Effector CD4-positive, alpha-beta T cell (primary cell): ENCODE data around the gene CLASP1.
"Not testable (repeated sequence)": the region's sequence is repeated elsewhere in the genome, so short reads cannot be mapped to it uniquely, and the experiment has no call there.

Source experiments
- DNase-seq: peaks from one replicate; pipeline ENCODE4 v3.0.0-alpha.2; 2020

CLASP1 gene

DNA sequence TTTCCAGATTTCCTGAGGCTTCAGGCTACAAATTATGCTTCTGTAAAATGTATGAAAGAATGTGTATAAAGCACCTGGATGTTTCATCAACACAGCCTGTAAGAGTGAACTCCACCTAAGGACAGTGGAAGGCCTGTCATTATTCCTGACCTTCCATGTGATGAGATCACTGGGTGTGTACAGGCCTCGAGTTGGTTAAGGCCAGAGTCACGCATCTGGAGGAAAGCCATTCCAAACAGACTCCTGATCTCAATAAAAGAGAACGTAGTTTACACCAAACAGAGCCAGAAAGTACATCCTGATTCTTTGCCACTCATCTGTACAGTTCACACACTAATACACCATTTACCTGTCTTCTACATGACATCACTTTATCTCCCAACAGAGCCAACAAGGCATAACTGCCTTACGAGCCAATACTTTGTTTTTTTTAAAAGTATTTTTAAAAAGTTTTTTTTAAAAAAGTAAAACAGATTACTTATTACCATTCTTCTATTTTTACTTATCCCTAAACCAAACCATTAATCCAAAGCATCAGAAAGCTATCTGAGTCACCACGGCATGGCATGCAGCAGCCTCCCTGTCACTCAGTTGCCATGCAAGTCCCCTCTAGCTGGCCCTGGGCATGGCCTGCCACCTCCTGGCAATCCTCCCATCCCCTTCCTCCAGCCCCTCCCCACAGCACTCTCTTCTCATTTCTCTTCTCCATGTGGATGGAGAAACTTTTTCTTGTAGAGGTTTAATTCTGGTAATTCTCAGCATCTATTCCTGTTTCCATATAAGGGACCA, 285.4 kb downstream of the CLASP1 start:
- DNase-seq: no peak

DNA sequence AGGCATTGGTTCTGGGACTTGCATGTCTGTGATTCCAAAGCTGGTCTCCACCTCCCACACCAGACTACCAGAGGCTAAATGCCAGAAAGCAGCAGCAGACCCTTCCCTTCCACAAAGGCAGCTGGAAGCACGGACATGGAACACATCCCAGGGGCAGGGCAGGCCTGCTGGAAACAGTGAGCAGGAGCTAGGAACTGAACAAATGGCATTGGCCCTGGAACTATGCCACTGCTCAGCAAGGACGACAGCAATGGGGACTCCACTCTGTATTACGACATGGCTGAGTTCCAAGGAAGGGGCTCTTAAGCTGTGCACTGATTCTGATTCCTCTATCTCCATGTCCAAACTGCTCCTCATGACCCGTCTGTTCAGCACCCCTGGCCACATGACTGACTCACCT, 286.5 kb downstream of the CLASP1 start:
- DNase-seq: no peak

DNA sequence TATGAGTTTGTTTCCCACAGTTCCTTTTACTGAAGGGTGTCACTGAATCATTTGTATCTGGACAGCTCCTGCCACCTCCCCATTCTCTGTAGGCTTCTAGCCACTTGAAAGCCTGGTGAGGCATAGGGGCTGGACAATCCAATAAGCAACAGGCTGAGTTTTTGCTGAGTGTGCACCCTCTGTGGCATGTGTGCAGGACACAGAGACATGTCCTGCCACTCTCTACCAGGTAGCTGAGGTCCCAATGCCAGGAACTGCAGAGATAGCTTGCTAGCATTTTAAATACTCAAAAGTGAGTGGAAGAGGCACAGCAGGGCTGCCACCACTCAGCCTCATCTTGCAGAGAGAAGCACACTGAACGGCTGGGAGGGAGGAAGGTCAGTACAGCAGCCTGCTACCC, 287.0 kb downstream of the CLASP1 start:
- DNase-seq: no peak

DNA sequence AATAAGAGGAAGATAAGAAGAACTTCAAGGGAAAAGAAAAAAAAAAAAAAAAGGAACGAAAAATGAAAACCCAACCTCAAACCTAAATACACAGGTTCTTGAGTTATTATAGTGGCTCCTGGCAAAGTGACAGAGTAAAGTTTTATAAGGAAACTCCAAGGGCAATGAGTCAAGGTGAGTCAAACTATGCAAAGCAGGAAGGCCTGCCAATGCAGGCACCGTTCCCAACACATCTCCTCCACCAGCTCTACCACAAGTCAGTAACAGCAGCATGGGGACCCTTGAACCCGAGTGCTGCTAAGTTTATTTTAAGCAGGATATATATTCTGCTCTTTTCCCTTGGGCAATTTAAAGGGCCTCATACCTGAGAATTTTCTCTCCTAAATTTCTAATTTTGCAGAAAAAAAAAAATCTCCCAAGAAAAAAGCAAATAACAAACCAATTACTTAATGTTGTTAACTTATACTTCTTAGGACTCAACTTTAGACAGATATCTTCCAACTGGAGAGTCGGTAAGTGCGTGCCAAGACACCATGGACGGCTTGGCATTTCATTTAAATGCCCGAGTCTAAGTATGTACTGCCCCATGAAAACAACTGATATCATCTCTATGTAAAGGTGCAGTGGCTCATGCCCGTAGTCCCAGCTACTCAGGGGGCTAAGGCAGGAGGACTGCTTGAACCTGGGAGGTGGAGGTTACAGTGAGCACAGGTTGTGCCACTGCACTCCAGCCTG, 288.5 kb downstream of the CLASP1 start:
- DNase-seq: no peak

DNA sequence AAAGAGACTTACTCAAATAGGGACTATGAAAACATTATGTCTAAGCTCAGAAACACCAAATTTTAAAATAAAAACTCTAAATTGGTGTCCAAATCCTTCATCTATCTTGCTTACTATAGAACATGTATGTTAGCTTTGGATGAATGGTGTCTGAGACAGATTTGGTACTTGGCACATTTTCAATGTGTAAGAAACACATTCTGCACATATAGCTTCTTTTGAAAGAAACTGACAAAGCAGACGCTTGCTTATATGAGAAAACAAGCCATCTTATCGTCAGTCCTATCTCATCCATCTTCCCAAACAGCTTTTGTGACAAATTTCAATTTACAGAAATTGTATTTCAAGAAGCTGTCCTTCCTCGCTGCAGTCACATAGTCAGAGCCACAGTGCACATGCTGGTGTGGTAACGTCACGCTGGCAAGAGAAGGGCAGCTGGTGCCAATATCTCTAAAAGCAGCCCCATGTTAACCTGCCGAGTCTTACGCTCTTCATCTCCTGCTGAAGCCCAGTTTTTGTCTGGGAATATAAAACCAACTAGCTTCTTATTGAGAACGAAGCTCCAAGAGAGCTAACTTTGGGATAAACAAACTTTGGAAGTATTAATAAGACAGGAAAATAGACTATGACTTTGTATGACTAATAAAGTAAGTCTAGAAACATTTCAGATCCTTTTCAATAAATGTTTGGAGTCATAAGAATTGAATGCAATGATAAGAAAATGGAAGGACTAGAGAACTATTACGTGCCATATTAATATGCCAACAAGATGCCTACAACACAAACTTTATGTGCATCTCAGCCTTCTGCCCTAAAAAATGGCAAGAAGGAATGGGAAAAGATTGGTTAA, 289.3 kb downstream of the CLASP1 start:
- no peak for DNase-seq

DNA sequence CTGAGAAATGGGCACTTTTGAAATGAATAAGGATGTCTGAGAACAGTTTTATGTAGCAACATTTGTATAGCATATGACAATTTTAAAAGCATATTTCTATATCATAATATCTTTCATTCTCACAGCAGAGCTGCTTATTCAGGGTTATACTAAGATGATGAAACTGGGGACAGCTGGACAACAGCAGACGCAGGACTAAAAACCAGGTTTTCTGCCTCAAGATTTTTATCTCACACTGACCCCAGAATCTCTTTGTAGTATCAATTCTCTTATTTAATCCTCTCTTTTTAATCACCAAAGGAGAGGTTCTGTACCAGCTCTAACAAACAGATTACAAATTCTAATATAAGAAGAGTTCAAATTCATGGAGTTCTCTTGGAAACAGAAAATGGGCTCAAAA, 290.1 kb downstream of the CLASP1 start:
- no peak for DNase-seq

DNA sequence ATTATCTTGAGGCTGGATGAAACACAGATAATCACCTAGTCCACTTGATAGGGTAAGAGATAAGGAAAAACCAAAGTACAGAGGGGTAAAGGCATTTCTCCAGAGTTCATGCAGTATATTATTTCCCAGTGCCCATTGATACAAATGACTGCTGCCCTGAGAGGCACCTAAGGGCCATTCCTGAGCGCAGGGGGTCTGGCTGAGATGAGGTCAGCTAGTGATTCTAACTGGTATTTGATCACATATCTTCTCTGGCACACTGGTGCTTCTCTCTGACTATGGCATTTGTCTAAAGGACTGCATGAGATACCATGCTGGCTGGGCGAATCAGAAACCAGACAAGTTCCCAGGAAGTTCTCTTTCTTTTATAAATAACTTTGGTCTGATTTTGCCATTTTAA, 291.0 kb downstream of the CLASP1 start:
- no peak for DNase-seq

DNA sequence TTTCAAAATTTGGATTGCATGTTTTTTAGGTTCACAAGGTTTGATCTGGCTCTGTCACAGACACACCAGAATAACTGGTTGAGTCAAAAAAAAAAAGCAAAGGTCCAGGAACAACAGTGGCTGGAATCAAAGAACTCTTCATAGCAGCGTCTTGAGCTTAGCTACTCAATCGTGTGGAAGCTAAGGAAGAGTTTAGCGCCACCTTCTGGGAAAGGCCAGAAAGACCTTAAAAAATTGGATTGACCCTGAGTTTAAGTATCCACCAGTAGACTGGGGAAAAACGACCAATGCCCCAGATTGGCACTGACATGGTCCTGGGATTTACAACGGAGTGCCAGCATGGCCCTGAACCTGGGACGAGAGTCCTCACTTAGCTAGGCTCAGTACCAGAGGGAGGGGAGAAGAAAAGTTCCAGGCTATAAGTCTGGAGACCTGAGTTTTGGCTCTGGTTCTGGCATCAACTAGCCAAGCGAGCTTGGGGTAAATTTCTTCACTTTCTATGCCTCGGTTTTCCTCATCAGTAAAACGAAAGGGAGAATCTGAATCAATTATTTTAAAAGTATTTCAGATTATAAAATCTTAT, 293.1 kb downstream of the CLASP1 start:
- no peak for DNase-seq

DNA sequence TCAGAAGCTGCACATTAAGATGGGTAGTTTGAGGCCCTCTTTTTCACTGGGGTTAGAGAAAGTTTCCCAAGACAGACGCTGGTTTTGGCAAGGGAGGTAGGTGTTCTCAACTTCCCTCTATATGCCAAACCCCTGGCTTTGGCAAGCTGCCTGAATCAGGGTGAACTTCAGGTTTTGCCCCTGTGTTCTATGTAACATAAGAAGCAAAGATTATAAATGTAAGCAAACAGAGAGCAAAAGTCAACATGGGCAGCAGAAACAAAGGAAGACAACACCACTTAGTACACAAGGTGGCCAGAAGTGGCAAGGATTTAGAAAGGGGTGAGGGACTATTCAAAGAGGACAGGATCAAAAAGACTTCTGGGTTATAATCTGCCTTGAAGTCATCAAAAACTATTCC, 293.8 kb downstream of the CLASP1 start:
- no peak for DNase-seq

DNA sequence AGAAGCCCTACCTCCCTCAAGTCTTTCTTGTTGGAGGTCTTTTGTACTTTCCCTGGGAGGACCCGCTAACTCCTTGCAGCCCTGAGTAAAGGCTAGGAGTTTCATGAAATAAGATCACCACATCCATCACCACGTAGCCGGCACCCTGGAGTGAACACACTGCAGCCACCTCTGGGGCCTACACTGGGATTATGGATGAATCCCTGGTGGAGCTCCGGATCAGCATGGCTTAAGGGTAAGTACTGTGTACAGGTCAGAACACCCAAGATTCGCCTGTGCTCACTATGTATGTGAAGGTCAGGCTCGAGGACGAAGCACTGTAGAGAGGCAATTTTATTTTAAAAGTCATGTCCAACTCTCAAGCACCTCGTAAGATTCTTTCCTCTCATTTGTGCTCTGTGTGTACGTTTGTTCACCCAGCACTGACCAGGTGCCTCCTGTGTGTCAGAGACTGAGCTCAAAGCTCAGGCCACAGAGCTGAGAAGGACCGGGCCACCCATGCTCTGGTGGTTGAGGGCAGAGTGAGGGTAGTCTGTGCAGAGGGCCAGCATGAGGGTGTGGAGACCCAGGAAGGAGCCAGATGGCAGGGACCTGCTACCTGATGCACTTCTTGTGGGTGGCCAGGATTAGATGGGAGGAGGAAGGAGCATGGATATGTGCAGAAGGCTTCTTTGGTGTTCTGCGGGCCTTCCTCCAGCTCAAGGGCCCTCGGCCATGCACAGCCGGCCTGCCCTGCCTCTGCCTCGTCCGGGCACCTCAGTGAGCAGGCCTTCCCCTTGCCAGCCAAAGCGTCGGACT, 297.5 kb downstream of the CLASP1 start:
- no peak for DNase-seq

DNA sequence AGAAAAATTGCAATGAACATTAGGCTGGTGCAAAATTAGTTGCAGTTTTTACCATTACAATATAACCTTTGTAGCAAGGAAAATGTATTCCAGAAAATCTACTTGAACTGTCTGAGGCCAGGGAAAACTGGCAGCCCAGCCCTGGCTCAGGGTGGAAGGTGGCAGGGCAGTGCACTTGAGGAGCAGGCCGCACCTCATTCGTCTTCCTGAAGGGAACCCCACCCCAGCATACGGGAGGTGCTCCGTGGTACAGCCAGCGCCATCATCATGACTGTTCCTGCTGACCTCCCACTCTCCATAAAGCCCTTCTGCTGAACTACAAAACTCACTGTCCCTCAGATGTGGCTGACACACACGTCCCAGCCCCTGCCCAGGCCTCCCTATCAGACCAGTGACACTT, 298.4 kb downstream of the CLASP1 start:
- DNase-seq: no peak

DNA sequence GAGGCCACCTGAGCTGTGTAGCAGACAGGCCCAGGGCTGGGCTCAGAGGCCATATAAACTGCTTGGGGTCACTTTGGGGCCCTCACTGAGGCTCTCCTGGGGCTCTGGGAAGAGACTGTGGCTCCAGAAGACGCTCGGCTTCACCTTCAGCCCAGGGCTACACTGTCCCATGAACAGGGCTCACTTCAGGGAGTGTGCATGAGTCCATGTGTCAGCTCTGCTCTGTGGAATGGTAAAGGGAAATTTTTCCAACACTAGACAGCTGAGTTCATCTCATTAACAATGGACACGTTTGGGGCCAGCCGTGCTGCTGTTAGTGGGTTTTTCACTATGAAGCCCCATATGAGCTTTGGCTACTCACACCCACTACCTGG, 298.9 kb downstream of the CLASP1 start:
- no peak for DNase-seq

DNA sequence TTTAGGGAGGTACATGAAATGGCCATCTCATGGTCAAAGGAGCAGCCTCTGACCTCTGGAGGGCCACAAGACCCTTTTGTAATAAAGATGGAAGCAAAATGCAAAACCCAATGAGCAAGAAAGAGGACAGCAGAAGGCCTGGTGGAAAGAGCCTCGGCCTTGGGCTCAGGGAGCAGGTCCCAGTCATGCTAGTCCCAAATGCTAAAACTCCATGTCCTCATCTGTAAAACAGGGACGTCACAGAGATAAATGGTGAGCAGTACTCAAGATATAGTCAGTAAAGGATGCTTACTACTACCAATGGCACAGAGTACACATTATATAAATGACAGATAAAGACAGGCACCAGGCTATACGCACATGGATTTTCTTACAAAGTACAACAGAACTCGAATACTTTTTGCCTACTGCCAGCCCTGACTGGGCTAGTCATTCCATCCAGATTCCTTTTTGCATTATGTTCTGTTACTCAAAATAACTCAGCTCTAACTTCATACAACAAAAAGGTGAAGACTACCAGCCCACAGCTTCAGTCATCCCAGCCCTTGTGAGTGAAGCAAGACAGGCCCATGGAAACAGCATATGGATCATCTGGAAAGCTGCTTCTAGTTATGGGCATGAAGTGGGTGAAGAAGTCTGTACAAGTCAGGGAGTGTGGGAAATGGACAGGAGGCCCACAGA, 299.4 kb downstream of the CLASP1 start:
- no peak for DNase-seq

DNA sequence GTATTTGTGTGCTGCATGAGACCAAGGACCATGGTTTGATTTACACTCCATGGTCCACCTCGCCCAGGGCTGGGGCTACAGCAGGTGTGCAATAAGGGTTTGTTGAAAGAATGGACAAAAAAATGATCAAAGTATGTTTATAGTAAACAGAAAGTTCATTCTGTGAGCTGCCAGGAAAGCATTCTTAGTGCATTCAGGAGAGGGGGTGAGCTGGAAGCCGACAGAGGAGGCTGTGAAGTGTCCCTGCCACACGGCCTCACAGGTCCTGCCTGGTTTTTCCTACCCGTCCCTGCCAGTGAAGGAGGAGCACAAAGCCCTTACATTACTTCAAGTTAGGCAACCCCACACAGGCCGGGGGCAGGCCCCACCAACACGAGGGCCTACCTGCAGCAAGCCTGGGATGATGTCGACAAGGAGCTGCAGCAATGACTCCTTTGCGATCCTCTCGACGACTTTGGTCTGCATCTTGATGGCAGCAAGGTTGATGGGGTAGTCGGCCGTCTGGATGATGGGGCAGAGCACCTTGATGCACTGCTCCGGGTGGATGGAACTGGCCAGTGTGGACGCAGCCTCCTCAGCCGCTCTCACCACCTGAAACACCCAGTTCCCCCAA, 301.0 kb downstream of the CLASP1 start:
- DNase-seq: no peak

DNA sequence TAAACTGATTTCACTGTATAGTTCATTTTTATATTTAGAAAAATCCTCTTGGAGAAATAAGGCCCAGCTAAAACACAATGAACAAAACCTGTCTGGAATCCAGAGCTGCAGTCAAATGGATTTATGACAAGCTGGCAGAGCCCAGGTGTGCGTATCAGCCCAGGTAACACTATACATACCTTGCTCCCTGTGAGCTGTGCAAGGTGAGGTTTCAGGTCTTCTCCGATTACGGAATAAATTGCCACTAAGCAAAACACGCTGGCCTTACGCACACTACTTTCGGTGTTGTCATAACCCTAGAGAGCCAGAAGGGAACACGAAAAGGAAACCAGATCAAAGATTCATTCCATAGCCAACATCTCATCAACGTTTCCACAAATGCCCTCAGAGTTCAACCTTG, 302.4 kb downstream of the CLASP1 start:
- no peak for DNase-seq

DNA sequence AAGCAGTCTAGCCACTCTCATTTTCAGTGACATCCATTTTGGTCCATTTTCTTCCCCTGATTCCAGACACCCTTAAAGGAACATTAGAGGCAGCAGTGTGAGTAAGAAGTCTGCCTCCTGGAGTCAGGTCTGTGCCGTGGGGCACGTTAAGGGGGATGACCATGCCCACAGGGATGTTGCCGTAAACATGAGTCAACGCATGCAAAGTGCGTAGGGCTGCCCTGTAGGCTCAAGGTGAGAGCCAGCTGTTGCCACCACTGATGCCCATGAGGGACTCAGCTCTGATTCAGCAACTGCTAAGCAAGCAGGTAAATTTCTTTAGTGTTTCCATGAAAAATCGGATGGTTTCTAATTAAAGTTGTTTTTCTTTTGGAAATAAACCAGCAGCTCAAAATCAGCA, 302.9 kb downstream of the CLASP1 start:
- no peak for DNase-seq

DNA sequence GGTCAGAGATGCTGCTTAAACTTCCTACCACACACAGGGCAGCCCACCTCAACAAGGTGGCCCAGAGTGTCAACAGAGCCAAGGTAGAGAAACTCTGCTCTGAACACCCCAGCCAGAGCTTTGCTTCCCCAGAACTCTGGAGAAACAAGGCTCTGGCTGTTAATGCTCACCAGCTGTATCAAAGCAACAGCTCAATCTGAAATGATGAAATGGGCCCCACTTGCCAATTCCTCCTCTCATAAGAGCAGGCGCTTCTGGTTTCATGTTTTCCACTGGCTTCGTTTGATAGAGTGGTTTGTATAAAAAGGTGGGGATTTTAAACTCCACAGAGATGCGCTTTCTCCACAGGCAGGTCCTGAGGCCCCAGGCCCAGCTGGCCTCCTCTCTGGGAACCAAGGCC, 303.4 kb downstream of the CLASP1 start:
- DNase-seq: no peak

DNA sequence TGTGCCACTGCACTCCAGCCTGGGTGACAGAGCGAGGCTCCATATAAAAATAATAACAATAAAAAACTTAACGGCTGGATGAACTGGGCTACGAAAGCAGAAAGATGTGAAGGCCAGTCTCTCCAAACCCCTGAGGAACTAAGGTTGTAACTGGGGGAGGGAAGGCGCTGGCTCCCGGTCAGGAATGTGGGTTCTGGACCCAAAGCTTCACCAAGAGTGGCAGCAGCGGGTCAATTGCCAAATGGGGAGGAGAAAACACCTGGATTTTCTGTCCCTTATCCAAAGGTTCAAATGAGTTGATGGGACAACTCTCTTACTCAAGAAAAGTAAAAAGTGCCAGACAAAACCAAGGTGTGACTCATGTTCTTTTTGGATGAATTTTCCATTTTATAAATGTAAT, 304.2 kb downstream of the CLASP1 start:
- DNase-seq: no peak

DNA sequence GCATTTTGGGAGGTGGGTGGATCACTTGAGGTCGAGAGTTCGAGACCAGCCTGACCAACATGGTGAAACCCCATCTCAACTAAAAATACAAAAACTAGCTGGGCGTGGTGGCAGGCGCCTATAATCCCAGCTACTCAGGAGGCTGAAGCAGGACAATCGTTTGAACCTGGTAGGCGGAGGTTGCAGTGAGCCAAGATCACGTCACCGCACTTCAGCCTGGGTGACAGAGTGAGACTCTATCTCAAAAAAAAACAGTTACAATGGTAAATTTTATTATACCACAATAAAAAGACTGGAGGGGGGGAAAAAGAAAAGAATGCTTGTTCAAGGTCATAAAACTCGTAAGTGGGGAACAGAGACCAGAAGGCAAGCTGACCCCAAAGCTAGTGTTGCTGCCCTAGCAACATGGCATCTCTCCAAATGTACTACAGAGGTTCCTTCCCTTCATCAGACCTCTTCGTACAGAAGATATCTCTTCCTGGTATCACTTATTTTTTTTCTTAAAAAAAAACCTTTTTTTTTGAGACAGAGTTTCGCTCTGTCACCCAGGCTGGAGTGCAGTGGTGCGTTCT, 305.3 kb downstream of the CLASP1 start:
- not testable (repeated sequence) for DNase-seq

DNA sequence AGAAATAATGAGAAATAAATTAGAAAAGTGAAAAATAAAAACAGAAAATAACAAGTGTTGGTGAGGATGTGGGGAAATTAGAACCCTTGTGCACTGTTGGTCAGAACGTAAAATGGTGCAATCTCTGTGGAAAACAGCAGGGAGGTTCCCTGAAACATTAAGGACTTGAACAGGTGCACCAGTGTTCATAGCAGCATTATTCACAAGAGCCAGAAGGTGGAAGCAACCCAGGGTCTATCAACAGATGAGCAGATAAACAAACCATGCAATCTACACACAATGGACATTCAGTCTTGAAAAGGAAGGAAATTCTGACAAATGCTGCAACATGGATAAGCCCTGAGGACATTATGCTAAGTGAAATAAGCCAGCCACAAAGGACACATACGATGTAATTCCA, 306.1 kb downstream of the CLASP1 start:
- no peak for DNase-seq

DNA sequence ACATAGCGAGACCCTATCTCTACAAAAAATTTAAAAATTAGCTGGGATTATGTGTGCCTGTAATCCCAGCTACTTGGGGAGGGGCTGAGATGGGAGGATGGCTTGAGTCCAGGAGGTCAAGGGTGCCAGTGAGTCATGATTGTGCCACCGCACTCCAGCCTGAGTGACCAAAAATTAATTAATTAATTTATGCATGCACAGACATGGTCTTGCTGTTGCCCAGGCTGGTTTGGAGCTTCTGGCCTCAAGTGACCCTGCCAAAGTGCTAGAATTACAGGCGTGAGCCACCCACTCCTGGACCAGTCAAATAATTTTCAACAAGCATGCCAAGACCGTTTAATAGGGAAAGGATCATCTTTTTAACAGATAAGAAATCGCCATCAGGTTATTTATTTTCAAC, 306.5 kb downstream of the CLASP1 start:
- no peak for DNase-seq
